Activated T-helper 9 cell treated with anti-CD3 and anti-CD28 coated beads, Interleukin-2, amount 50 U/mL, for 16 hours (primary cell): Measurements from ENCODE around the gene CELF5.
"Not testable (repeated sequence)": the region's sequence is repeated elsewhere in the genome, so short reads cannot be mapped to it uniquely, and the experiment has no call there.

Experiments used
- DNase-seq: peaks from one replicate; pipeline ENCODE4 v3.0.0-alpha.2; 2020; ENCODE audit warnings: low read depth

CELF5 gene

DNA sequence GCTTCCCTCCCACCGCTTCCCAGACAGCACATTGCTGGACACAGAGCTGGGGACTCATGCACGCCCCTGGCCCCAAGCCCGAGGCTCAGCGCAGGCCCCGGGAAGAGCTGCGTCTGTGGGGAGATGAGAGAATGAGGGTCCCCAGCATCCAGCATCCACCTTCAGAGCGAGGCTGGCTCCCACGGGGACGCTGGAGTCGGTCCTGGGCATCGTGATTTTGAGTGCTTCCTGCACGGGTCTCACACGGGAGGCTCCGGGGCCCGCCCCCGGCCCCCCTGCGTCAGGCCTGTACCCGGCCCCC, 34.0 kb upstream of the CELF5 start:
- no peak for DNase-seq

DNA sequence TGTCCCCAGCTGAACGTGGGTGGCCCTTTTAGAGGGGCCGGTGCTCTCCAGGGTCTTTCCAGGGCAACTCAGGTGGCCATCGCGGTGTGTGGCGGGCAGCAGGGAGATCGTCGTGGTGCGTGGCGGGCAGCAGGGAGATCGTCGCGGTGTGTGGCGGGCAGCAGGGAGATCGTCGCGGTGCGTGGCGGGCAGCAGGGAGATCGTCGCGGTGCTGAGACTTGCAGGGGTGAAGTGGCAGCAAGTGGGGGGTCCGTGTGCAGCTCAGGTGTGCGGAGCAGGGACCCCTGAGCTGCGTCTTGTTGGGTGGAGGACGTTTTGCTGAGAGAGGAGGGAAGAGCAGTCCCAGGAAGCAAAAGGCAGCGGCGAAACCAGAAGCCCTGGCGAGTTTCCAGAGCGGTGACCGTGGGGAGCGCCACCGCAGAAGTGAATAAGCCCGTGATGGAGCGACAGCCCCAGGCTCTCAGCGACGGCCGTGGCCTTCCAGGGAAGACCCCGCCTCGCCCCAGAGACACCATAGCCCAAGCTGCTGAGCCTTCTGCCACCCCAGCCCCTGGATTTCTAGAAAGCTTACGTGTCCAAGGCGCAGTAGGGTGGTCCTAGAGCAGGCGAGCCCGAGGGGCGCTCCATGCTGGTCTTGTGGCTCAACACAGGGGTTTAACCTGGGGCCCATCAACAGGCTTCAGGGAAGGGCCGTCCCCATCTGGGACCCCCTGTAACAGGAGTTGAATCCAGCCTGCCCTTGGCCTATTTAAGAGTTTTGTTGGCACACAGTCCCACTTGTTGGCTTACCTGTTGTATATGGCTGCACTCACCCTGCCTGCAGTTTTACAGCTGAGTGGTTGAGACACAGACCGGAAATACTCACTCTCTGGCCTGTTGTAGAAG, 33.3 kb upstream of the CELF5 start:
- DNase-seq = no peak

- not testable (repeated sequence) for DNase-seq
Observed at GRCh38 chr19:3191806-3192104, 32.7 kb upstream of the CELF5 start.

GRCh38 chr19:3192228-3192635, 32.2 kb upstream of the CELF5 start:
- DNase-seq = no peak

GRCh38 chr19:3192684-3193083, 31.8 kb upstream of the CELF5 start:
- DNase-seq = no peak

DNA sequence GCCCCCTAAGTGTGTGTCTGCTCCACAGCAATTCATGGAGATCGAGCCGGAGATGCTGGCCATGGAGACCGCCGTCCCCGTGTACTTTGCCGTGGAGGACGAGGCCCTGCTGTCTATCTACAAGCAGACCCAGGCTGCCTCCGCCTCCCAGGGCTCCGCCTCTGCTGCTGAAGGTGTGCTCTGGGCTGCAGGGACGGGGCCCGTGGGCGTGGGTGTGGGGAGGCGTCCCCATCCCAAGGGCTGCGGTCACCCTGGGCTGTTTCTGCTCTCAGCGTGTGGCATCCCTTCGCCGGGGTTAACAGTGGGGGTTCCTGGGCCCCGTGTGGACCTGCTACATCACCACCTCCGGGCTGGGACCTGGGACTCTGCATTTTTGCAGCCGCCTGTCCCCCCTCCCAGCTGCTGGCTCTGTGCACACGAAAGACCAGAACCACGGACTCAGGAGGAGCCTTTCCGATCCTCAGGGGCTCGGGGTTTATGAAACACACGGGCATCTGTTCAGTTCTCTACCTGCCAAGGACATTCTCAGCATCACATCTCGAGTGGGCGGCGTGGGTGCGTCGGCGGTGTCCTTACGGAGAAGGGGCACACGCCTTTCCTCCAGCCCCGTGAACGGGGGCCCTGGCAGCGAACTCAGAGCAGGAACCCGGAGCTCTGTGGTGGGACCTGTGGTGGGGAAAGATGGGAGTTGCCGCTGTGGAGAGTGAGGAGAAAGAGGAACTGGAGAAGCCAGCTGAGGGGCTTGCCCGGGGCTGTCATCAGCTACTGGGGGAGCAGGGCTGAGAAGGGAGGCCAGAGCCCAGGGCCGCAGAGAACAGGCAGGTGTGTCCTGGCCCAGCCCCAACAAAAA, 31.0 kb upstream of the CELF5 start:
- no peak for DNase-seq

DNA sequence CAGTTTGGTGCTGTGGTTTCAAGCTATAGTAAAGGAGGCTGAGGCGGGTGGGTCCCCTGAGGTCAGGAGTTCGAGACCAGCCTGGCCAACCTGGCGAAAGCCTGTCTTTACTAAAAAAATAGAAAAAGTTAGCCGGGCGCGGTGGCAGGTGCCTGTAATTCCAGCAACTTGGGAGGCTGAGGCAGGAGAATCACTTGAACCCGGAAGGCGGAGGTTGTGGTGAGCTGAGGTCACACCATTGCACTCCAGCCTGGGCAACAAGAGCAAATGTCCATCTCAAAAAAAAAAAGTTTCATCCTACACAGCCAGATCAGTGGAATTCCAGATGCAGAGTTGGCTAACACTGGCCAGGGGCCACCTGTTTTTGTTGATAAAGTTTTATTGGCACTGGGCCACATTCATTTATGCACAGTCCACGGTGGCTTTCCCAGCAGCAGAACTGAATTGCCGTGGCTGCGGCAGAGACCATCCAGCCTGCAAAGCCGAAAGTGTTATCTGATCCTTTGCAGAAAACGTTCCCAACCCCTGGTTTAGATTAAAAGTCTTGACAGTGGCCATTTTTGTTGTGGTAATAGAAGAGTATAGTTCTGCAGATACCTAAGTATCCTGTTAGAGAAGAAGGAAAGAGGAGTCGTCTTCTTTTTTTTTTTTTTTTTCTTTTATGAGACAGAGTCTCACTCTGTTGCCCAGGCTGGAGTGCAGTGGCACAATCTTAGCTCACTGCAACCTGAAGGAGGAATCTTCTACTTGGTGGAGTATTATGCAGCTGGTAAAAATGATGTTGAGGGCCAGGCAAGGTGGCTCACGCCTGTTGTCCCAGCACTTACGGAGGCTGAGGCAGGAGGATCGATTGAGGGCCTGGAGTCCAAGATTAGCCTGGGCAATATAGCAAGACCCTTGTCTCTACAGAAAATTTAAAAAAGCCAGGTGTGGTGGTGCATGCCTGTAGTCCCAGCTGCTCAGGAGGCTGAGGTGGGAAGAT, 30.1 kb upstream of the CELF5 start:
- no peak for DNase-seq

DNA sequence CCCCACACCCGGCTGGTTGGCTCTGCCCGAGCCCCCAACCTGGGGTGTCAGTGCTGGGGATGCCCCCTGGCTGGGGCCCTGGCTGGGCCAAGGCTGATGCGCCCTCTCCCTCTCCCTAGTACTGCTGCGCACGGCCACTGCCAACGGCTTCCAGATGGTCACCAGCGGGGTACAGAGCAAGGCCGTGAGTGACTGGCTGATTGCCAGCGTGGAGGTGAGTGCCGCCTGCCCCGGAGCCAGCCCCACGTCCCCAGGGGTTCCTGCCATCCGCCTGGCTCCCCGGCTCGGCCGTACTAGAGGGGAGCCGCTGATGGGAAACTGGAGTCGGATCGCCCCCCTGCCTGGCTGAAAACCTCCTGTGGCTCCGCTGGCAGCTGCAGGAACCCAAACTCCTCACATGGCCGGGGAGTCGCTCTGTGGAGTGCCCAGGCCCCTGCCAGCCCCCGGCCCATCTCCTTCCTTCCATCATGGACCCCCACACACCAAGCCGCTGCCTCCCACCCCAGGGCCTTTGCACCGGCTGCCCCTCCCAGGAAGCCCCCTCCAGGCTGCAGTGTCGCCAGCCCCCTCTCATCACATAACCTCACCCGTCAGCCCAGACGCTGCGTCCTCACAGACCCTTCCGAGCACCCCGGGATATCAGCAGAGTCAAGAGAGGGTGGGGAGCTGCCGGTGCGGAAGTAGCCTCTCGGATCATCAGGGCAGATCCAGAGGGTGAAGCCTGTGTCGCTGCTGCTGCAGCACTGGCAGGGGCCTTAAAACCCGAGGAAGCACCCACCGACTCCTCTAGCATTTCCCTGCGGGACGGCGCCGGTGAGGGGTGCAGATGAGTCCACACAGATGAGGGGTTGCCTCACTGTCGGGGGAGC, 28.2 kb upstream of the CELF5 start:
- DNase-seq = no peak

- DNase-seq = no peak
Observed at GRCh38 chr19:3196933-3197205, 27.6 kb upstream of the CELF5 start.

DNA sequence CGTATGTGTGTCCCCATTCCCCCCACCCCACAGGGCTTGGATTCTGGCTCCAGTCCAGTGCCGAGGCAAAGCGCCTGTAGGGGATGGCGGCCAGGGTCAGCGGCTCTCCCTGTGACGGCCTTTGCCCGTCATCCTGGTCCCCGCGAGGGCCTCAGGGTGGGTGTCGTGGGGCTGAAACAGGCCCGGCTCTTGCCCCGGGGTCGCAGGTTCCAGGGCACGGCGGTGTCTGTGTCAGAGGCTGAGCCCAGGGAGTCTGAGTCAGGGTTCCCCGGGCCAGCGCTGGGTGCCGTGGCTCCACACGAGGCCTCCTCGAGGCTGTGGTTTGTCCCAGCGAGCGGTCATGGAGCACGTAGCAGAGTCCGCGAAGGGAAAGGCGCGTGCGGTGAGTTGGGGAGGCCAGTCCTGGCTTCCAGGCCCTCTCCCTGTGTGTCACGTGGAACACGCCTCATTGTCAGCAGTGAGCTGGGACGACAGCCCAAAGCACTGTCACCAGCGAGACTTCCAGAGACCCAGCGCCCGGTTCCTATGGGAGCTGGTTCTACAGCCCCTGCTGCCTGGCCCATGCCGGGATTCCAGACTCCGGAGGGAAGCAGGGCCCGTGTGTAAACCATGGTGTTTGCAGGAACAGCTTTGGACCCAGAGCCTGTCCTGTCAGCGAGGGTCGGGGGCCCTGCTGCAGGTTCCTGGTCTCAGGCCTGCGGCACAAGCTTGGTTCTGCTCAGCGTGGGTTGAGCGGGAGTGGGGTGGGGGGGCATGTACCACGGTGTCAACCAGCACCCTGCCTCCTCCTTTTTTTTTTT, 25.4 kb upstream of the CELF5 start:
- no peak for DNase-seq

DNA sequence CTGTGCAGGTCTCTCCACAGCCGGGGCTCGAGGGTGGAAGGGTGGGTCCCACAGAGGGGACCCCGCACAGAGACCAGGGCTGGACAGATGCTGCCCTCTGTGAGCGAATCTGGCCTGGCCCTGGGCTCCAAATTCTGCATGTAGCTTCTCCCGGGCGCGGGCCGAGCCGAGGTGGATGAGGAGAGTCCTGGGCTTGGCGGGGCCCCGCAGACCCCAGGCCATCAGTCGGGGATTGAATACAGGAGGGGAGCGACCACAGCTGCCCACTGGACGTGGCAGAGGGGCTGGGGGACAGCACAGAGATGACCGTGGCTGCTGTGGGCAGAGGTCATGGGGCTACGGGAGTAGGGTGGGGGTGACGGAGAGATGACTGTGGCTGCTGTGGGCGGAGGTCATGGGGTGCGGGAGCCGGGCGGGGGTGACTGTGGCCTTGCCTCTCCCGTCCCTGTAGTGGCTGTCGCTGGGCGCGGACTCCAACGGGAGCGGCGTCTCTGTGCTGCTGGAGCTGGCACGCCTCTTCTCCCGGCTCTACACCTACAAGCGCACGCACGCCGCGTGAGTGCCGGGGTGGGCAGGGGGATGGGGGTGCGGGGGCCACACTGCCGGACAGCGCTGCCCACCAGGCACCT, 23.3 kb upstream of the CELF5 start:
- no peak for DNase-seq

DNA sequence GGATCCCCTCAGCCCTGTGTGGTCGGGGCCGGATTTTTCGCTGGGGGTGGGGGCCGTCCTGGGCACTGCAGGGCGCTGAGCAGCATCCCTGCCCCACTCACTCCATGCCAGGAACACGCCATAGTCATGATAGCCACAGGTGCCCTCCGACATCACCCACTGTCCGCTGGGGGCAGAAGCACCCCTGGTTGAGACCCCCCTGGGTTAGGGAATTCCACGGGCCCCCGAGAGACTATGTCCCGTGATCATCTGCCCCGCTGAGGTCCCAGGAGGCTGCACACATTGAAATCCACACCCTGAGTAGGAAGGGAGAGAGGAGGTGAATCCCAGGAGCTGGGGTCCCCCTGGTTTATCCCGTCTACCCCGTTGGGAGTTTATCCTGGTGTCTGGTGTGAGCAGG, 22.6 kb upstream of the CELF5 start:
- DNase-seq = no peak

DNA sequence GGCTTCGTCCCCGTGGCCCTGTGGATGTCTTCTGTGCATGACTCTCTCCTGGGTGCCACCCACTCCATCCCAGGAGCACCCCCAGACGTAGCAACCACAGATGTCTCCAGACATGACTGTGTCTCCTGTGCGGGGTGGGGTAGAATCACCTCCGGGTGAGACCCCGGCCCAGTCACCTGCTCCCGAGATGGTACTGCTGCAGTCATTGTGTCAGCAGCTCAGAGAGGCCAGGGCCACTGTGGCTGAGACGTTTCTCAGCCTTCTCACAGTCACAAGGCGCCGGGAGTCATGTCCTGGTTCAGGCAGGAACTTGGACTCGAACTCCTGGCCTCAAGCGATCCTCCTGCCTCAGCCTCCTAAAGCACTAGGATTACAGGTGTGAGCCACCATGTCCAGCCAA, 22.1 kb upstream of the CELF5 start:
- no peak for DNase-seq

DNA sequence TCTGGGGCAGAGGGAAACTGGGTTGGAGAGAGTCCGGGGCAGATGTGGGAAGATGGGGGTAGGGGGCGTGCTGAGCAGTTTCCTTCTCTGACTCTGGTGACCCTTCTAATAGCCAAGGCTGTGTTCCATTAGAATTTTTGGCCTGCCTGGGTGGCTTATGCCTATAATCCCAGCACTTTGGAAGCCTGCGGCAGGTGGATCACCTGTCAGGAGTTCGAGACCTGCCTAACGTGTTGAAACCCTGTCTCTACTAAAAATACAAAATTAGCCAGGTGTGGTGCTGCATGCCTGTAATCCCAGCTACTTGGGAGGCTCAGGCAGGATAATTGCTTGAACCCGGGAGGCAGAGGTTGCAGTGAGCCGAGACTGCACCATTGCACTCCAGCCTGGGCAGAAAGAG, 21.6 kb upstream of the CELF5 start:
- not testable (repeated sequence) for DNase-seq

DNA sequence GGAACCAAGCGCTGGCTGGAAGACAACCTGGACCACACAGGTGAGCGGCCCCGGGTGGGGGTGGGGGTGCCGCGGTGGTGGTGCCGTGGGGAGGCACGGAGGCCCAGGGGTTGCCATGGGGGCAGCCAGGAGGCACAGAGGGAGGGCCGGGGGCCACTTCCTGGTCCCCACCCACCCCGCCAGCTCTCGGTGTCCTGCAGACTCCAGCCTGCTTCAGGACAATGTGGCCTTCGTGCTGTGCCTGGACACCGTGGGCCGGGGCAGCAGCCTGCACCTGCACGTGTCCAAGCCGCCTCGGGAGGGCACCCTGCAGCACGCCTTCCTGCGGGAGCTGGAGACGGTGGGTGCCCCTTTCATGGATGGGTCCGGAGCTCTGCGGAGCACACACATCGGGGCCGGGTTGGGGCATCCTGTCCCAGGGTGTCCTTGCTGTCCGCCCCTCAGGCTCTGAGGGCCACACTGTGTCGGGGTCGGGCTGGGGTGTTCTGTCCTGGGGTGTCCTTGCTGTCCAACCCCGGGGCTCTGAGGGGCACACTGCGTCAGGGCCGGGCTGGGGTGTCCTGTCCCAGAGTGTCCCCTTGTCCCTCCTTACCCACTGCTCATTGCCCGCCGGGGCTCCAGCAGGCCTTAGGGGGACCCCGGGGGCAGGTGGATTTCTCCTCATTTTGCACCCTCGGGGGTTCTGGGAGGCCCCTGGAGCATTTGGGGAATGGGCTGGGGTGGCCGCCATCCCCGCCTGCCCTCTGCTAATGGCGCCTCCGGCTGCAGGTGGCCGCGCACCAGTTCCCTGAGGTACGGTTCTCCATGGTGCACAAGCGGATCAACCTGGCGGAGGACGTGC, 20.4 kb upstream of the CELF5 start:
- DNase-seq = no peak

DNA sequence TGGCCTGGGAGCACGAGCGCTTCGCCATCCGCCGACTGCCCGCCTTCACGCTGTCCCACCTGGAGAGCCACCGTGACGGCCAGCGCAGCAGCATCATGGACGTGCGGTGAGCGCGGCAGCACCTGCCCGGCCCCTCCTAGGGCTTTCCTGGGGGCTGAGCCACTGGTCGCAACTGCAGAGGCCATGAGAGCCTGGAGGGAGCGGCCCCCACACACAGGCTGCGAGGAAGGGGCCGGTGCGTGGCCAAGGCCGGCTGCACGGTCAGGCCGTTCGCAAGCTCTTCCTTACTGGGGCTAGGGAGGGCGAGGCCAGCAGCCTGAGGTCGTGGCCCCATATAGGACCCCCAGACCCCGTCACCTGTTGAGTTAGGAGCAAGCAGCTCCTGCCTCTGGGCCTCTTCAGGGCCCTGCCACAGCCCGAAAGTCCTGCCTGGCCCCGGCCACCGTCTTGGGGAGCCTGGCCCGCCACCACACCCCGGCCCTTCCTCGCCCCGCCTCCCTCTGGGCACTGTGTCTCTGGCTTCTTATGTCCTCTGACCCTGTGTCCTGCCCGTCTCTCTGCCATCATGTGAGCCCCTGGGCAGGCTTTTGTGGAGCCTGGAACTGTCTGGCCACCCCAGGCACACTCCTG, 19.7 kb upstream of the CELF5 start:
- DNase-seq = no peak

- no peak for DNase-seq
Observed at GRCh38 chr19:3206216-3206953, 18.1 kb upstream of the CELF5 start.
